IMR-90 (cell line): Measurements from ENCODE around the gene COL18A1. TPM values are rescaled to one million over a fixed set of nuclear protein-coding genes. Genes with fewer than 3 reads are reported as not detected.

Source experiments
- ATAC-seq: fragments of 200-7000 bp; cut with Tn5 transposase; 2 replicates; pipeline ENCODE4 v1.9.1; 2020; ENCODE audit warnings: low read depth, mild to moderate bottlenecking, moderate library complexity
- BruUV-seq: library from RNA; stranded (reverse); fragments of 400-500 nt; replicated peaks from 2 replicates; lab custom pipeline; 2021; lab: Mats Ljungman, UMichigan
- CTCF ChIA-PET: fragments of 300-600 bp; formaldehyde crosslinking; extraction: SDS; loops from one replicate; lab custom pipeline; 2021; ENCODE audit warnings: antibody characterized with exemption; lab: Yijun Ruan, JAX
- POLR2A ChIA-PET: fragments of 300-600 bp; sonication (Branson Sonifier 250); formaldehyde crosslinking; loops from one replicate; lab custom pipeline; 2022; ENCODE audit warnings: antibody characterized with exemption; ENCODE audit not compliant: unreplicated experiment; lab: Charles Lee
- DNase-seq: peaks from one replicate; pipeline ENCODE4 v3.0.0; 2013
- H2AFZ ChIP-seq: replicated peaks from 2 replicates; pipeline ENCODE3; 2013; ENCODE audit warnings: low read length, mild to moderate bottlenecking; ENCODE audit not compliant: poor library complexity
- H2AK5ac ChIP-seq: 2 replicates; pipeline ENCODE4 v1.6.1; 2013; ENCODE audit warnings: low read depth, low read length, inconsistent platforms
- H2AK9ac ChIP-seq: replicated peaks from 2 replicates; pipeline ENCODE3; 2013; ENCODE audit warnings: mild to moderate bottlenecking, low read depth, low read length, moderate library complexity; ENCODE audit not compliant: poor library complexity
- H2BK120ac ChIP-seq: 2 replicates; pipeline ENCODE4 v1.6.1; 2013; ENCODE audit warnings: low read depth, low read length, inconsistent platforms
- H2BK15ac ChIP-seq: 3 replicates; pipeline ENCODE4 v1.6.1; 2013; ENCODE audit warnings: low read depth, low read length, inconsistent platforms
- H2BK20ac ChIP-seq: 2 replicates; pipeline ENCODE4 v1.6.1; 2013; ENCODE audit warnings: low read depth, mild to moderate bottlenecking, inconsistent platforms, low read length, moderate library complexity
- H2BK5ac ChIP-seq: 2 replicates; pipeline ENCODE4 v1.6.1; 2013; ENCODE audit warnings: mild to moderate bottlenecking, low read depth, low read length, inconsistent platforms; ENCODE audit not compliant: poor library complexity, severe bottlenecking
- H3K14ac ChIP-seq: replicated peaks from 2 replicates; pipeline ENCODE4 v1.6.1; 2013; ENCODE audit warnings: low read depth, low read length, inconsistent platforms
- H3K18ac ChIP-seq: 2 replicates; pipeline ENCODE4 v1.6.1; 2013; ENCODE audit warnings: low read depth, low read length, control low read depth
- H3K23ac ChIP-seq: 2 replicates; pipeline ENCODE4 v1.6.1; 2013; ENCODE audit warnings: low read depth, low read length, inconsistent platforms
- H3K27ac ChIP-seq: 2 replicates; pipeline ENCODE4 v1.5.1; 2013; ENCODE audit warnings: mild to moderate bottlenecking, control low read depth, low read length; ENCODE audit not compliant: insufficient read depth
- H3K27me3 ChIP-seq: 2 replicates; pipeline ENCODE4 v1.6.1; 2013; ENCODE audit warnings: low read length; ENCODE audit not compliant: control insufficient read depth, insufficient read depth
- H3K36me3 ChIP-seq: 2 replicates; pipeline ENCODE4 v1.6.1; 2013; ENCODE audit warnings: low read length, mixed read lengths; ENCODE audit not compliant: control insufficient read depth, insufficient read depth
- H3K4ac ChIP-seq: 2 replicates; pipeline ENCODE4 v1.6.1; 2013; ENCODE audit warnings: low read depth, low read length, inconsistent platforms
- H3K4me1 ChIP-seq: 2 replicates; pipeline ENCODE4 v1.6.1; 2013; ENCODE audit warnings: low read length, mixed read lengths; ENCODE audit not compliant: control insufficient read depth, insufficient read depth
- H3K4me2 ChIP-seq: 2 replicates; pipeline ENCODE4 v1.6.1; 2013; ENCODE audit warnings: low read depth, mild to moderate bottlenecking, control low read depth, low read length, moderate library complexity
- H3K4me3 ChIP-seq: 2 replicates; pipeline ENCODE4 v1.5.1; 2013; ENCODE audit warnings: low read depth, mild to moderate bottlenecking, control low read depth, low read length, moderate library complexity; ENCODE audit not compliant: insufficient read depth
- H3K56ac ChIP-seq: 2 replicates; pipeline ENCODE4 v1.6.1; 2013; ENCODE audit warnings: low read length, inconsistent platforms; ENCODE audit not compliant: insufficient read depth; ENCODE audit errors: extremely low read depth
- H3K79me1 ChIP-seq, 2 experiments: 2 replicates each; pipeline ENCODE4 v1.6.1; 2013; ENCODE audit warnings: low read length in 2 of 2, inconsistent platforms in 1 of 2, low read depth in 1 of 2
- H3K9ac ChIP-seq: 2 replicates; pipeline ENCODE4 v1.6.1; 2013; ENCODE audit warnings: low read depth, low read length, control low read depth
- H3K9me1 ChIP-seq: 2 replicates; pipeline ENCODE4 v1.6.1; 2013; ENCODE audit warnings: low read length, inconsistent platforms; ENCODE audit not compliant: insufficient read depth
- H3K9me3 ChIP-seq: 2 replicates; pipeline ENCODE4 v1.6.1; 2013; ENCODE audit warnings: low read length; ENCODE audit not compliant: control insufficient read depth, insufficient read depth
- H4K20me1 ChIP-seq: 2 replicates; pipeline ENCODE4 v1.6.1; 2013; ENCODE audit warnings: low read length, inconsistent platforms; ENCODE audit not compliant: insufficient read depth
- H4K5ac ChIP-seq: 2 replicates; pipeline ENCODE4 v1.6.1; 2013; ENCODE audit warnings: mild to moderate bottlenecking, low read depth, low read length, control low read depth
- H4K8ac ChIP-seq, 2 experiments: 2 replicates each; pipeline ENCODE4 v1.6.1; 2013; ENCODE audit warnings: low read depth in 2 of 2, low read length in 2 of 2, control low read depth in 1 of 2, inconsistent platforms in 1 of 2
- H4K91ac ChIP-seq: 2 replicates; pipeline ENCODE4 v1.6.1; 2013; ENCODE audit warnings: low read depth, low read length, inconsistent platforms; ENCODE audit not compliant: insufficient read depth
- CEBPB ChIP-seq: IDR thresholded peaks from 2 replicates; pipeline ENCODE4 v1.6.1; 2012; ENCODE audit warnings: low read depth, low read length, improper control_type of control experiment
- ELK1 ChIP-seq: fragments of 150-350 bp; IDR thresholded peaks from 2 replicates; pipeline ENCODE4 v1.6.1; 2016; ENCODE audit warnings: low read depth, mild to moderate bottlenecking, low read length, moderate library complexity, borderline replicate concordance
- FOS ChIP-seq: fragments of 150-350 bp; IDR thresholded peaks from 2 replicates; pipeline ENCODE4 v1.6.1; 2016; ENCODE audit warnings: low read depth, low read length
- RFX5 ChIP-seq: IDR thresholded peaks from 2 replicates; pipeline ENCODE4 v1.8.0; 2012; ENCODE audit warnings: low read depth, mild to moderate bottlenecking, low read length, moderate library complexity
- WGBS, 2 experiments: methylation state at CpG; one replicate each; pipeline versions ENCODE4 v1.1.5 to v1.1.7; 2013; ENCODE audit warnings: missing lambda C conversion rate in 2 of 2; ENCODE audit not compliant: insufficient read length in 1 of 2; ENCODE audit errors: extremely low coverage in 2 of 2; 5-methylcytosine and 5-hydroxymethylcytosine counted together
- dilution Hi-C: fragments of 300-500 bp; cut with HindIII; formaldehyde crosslinking; loops from one replicate; pipeline ENCODE4 v1.14.3; 2018; ENCODE audit warnings: low sequenced_read_pairs; ENCODE audit not compliant: unreplicated experiment
- in situ Hi-C: fragments of 300-500 bp; cut with MboI; formaldehyde crosslinking; loops from 3 replicates; pipeline ENCODE4 v1.14.3; 2019; ENCODE audit warnings: low sequenced_read_pairs, inconsistent platforms, mixed read lengths
- intact Hi-C: fragments of 100-400 bp; cut with micrococcal nuclease; formaldehyde crosslinking; loops from 2 replicates; pipeline ENCODE4 v1.10.0; 2022
- polyA plus RNA-seq, 3 experiments: library from polyadenylated mRNA; depleted of rRNA; stranded (reverse); fragments of >200 nt; gene quantifications; 2 replicates each; pipeline ENCODE4 v1.2.3, GENCODE V29; 2012; ENCODE audit warnings: low replicate concordance in 1 of 3
- total RNA-seq: library from RNA; depleted of rRNA; stranded (reverse); fragments of >200 nt; gene quantifications from 2 replicates; pipeline ENCODE4 v1.2.3, GENCODE V29; 2012

Gene COL18A1
- total and polyA plus RNA-seq, 2 of the 4 experiments (the other 2 are of a cell fraction): 4.3 to 46.7 TPM

DNA sequence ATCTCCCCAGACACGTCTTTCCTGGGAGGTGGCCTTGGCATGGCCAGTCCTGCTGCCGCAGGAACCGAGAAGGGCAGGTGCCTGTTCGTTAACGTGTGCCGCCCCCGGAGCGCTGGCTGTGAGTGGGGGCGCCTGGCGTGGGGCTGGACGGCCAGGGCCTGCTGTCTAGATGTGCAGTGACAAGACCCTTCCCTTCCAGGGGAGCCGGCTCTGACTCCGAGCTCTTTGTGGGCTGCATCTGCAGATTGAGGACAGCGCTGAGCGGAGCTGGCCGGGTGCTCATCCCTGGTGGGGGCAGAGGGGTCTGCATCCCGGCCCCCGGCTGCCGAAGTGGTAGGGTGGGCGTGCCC is 13.0 kb downstream of the COL18A1 start:
- Histone ChIP-seq H2BK120ac (no peak overlapping the region), H4K20me1 (peaks cover 94% of the 10 kb centered on the region), H3K27ac (no peak overlapping the region), H2AK5ac (no peak overlapping the region), H3K9me1 (peaks cover 13% of the 10 kb centered on the region), H3K4me1 (peaks cover 2% of the 10 kb centered on the region; the same call in 1 of the 2 replicates), H3K27me3 (no peaks in the 10 kb centered on the region), H3K9me3 (no peaks in the 10 kb centered on the region), H2AFZ (no peak overlapping the region), H3K4ac (no peak overlapping the region), H3K18ac (no peak overlapping the region), H3K4me3 (no peak overlapping the region), H3K36me3 (peaks cover 13% of the 10 kb centered on the region), H3K56ac (no peak overlapping the region), H2BK5ac (no peak overlapping the region), H3K79me1 (peaks cover 12 to 90% of the 10 kb centered on the region in 2 experiments), H4K8ac (no peak overlapping the region), H3K4me2 (no peak overlapping the region), H2BK15ac (no peak overlapping the region), H4K5ac (no peak overlapping the region), H3K23ac (no peak overlapping the region), H3K14ac (no peak overlapping the region), H2BK20ac (no peak overlapping the region), H4K91ac (no peak overlapping the region), H2AK9ac (no peak overlapping the region), H3K9ac (no peak overlapping the region)
- intact Hi-C loops (no loop called here), in situ Hi-C loops (no loop called here), dilution Hi-C loops (no loop called here)
- DNase-seq (no peak), ATAC-seq (no peak)
- ChIA-PET CTCF (no interaction called here), POLR2A (no interaction called here)
- TF ChIP-seq FOS (no peak), RFX5 (no peak), CEBPB (no peak), ELK1 (no peak)
- WGBS, 2 experiments: 68% methylated on average over 4 of the region's 20 CpGs; no CpG with 5 or more reads in 1 of the 2 experiments
- BruUV-seq: no TSS peak
